Measurements from ENCODE around the gene PIK3R4. TPM values are rescaled to one million over a fixed set of nuclear protein-coding genes. Genes with fewer than 3 reads are reported as not detected.

Gene PIK3R4
- total RNA-seq, 6 experiments from 2014 or later, result 21.3 to 28.3 (median 22.9) TPM

DNA sequence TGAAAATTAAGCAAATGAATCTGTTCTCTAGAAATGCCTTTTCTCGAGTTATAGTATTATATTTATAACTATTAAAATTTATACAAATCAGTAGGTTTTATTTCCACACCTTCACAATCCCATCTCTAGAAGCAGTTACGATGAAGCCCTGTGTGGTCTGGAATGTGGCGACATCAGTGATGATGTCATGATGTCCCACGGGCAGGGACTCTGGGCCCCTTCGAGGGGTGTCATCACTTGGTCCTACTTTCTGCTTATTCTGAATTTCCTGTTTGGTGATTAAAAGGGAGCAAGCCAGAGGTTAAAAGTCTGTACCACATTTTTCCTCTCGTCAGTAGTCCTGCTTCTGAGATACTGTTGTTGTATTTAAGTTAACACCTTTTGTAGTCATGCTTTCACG lies 67.4 kb downstream of the PIK3R4 start:
- Mint-ChIP-seq H3K27ac (no peak overlapping the region), H3K4me1 (ENCODE audit: low read depth) (no peaks in the 10 kb centered on the region), H3K4me3 (no peak overlapping the region), H3K36me3 (ENCODE audit: low read depth) (peaks cover 21% of the 10 kb centered on the region), H3K9me3 (no peaks in the 10 kb centered on the region), H3K27me3 (ENCODE audit: insufficient read depth) (no peaks in the 10 kb centered on the region; the same call in 1 of the 2 replicates)
- TF ChIP-seq, protein P1, sequence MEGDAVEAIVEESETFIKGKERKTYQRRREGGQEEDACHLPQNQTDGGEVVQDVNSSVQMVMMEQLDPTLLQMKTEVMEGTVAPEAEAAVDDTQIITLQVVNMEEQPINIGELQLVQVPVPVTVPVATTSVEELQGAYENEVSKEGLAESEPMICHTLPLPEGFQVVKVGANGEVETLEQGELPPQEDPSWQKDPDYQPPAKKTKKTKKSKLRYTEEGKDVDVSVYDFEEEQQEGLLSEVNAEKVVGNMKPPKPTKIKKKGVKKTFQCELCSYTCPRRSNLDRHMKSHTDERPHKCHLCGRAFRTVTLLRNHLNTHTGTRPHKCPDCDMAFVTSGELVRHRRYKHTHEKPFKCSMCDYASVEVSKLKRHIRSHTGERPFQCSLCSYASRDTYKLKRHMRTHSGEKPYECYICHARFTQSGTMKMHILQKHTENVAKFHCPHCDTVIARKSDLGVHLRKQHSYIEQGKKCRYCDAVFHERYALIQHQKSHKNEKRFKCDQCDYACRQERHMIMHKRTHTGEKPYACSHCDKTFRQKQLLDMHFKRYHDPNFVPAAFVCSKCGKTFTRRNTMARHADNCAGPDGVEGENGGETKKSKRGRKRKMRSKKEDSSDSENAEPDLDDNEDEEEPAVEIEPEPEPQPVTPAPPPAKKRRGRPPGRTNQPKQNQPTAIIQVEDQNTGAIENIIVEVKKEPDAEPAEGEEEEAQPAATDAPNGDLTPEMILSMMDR (IDR thresholded peaks at IDR 0.05), result no peak
- no peak for DNase-seq

DNA sequence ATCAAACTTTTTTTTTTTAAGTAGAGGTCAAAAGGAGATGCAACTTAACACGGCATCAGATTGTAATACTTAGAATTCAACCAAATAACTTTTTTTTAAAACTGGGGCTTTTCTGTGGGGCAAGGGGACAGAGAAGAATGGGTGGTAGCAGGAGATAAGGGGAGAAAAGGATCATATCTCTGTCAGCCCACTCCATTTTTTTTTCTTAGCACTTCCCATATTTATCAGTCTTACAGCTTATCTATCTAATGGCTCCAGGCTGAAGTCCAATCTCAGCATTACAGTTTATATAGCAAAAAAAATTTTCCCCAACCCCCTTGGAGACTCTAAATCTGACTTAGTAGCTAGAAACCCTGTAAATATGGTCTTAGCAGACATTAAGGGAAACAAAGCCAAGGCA lies 69.3 kb downstream of the PIK3R4 start:
- Mint-ChIP-seq H3K27me3 (ENCODE audit: insufficient read depth) (no peaks in the 10 kb centered on the region; the same call in 1 of the 2 replicates), H3K4me3 (no peak overlapping the region), H3K4me1 (ENCODE audit: low read depth) (no peaks in the 10 kb centered on the region), H3K9me3 (no peaks in the 10 kb centered on the region), H3K27ac (no peak overlapping the region), H3K36me3 (ENCODE audit: low read depth) (peaks cover 5% of the 10 kb centered on the region; the same call in 1 of the 2 replicates)
- no peak for DNase-seq
- TF ChIP-seq, protein P1 (IDR thresholded peaks at IDR 0.05), result no peak

DNA sequence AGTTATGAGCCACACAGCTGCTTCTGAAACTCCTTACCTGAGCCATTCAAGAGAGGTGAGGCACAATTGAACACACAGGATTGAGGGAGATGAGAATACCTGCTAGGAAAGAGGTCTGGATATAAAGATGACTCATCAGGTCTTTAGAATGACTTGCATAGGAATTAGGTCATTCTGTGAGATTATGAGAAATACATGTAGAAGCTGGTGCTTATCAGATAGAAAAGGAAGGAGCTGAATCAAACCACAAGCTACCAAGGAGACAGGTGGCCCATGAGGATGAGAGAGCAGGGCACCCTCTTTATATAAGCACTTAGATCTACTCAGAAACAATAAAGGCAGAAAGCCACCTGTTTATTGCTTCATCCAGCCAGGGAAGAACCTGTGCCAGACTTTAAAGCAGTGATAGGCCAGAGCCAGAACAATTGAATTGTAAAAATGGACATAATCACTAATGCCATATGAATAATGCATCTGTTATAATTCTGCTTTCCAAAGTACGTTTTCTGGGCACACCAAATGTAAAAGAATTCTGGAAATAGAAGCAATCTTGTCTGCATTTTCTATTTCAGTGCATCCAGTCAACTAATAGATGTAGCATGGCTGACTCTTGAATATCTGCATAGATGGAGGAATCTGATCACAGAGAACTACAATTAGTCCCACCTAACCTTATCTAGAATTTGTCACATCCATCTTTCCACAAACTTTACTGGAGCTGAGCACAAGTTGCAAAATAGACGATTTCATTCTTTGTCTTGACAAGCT lies 74.9 kb downstream of the PIK3R4 start:
- Mint-ChIP-seq H3K4me1 (ENCODE audit: low read depth) (no peaks in the 10 kb centered on the region), H3K4me3 (no peak overlapping the region), H3K9me3 (no peaks in the 10 kb centered on the region), H3K27me3 (ENCODE audit: insufficient read depth) (no peaks in the 10 kb centered on the region; the same call in 1 of the 2 replicates), H3K27ac (no peak overlapping the region), H3K36me3 (ENCODE audit: low read depth) (peaks cover 5% of the 10 kb centered on the region; the same call in 1 of the 2 replicates)
- TF ChIP-seq, protein P1 (IDR thresholded peaks at IDR 0.05), result no peak
- no peak for DNase-seq

DNA sequence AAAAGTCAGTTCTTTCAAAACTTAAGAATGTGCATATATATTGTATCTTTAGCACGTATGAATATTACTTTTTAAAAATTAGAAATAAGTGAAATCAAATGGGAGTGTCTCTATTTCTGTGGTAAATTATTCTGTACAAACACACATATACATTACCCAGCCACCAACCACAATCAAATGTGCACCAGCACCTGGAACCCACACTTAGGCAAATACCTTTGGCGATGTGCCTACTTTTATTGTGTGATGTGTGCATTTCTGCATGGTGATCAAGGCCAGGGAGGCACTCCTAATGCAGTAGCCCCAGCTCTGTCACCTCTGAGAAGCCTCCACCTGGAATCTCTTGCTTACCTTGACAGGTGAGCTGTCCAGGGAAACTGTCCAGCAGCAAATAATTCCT lies 76.9 kb downstream of the PIK3R4 start:
- H3K4me3 Mint-ChIP-seq, result no peak overlapping the region
- DNase-seq, result no peak
- TF ChIP-seq, protein P1 (IDR thresholded peaks at IDR 0.05), result no peak
- peaks cover 5% of the 10 kb centered on the region; the same call in 1 of the 2 replicates for H3K36me3 Mint-ChIP-seq (ENCODE audit: low read depth)
- H3K27ac Mint-ChIP-seq, result no peak overlapping the region
- H3K4me1 Mint-ChIP-seq (ENCODE audit: low read depth), result no peaks in the 10 kb centered on the region
- H3K9me3 Mint-ChIP-seq, result no peaks in the 10 kb centered on the region
- H3K27me3 Mint-ChIP-seq (ENCODE audit: insufficient read depth), result no peaks in the 10 kb centered on the region

DNA sequence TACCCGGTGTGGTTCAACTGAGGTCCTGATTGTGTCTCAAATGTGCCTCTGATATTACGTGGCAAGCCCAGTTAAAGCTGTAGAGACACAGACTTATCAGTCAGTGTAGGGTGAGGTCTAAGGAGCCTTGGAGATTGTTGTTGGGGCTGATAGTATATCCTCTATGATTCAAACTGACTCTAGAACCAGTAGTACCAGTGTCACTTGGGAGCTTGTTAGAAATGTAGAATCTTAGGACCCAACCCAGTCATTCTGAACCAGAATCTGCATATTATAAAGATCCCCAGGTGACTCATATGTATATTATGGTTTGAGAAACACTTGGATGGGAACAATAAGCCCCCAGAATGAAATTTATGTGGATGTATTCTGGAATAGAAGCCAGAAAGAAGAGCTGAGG lies 83.5 kb downstream of the PIK3R4 start:
- no peak overlapping the region for H3K4me3 Mint-ChIP-seq
- H3K27ac Mint-ChIP-seq, result no peak overlapping the region
- H3K4me1 Mint-ChIP-seq (ENCODE audit: low read depth), result peaks cover 11% of the 10 kb centered on the region
- TF ChIP-seq, protein P1 (IDR thresholded peaks at IDR 0.05), result no peak
- H3K27me3 Mint-ChIP-seq (ENCODE audit: insufficient read depth), result no peaks in the 10 kb centered on the region
- H3K9me3 Mint-ChIP-seq, result no peaks in the 10 kb centered on the region
- no peaks in the 10 kb centered on the region for H3K36me3 Mint-ChIP-seq (ENCODE audit: low read depth)
- DNase-seq, result no peak

Data from HFFc6 (cell line).